Colonic mucosa (tissue), 4 donors: ENCODE data around the gene SETD3. TPM values are rescaled to one million over a fixed set of nuclear protein-coding genes. Genes with fewer than 3 reads are reported as not detected.

Source experiments
- DNase-seq: peaks from one replicate; pipeline ENCODE4 v3.0.0-alpha.2; 2020
- H3K27ac ChIP-seq: fragments of 200-600 bp; one replicate; pipeline ENCODE4 v1.8.0; 2021
- H3K27me3 ChIP-seq: fragments of 200-600 bp; one replicate; pipeline ENCODE4 v1.8.0; 2021
- H3K36me3 ChIP-seq: fragments of 200-600 bp; one replicate; pipeline ENCODE4 v1.8.0; 2021
- H3K4me1 ChIP-seq: fragments of 200-600 bp; one replicate; pipeline ENCODE4 v1.8.0; 2021; ENCODE audit warnings: mild to moderate bottlenecking
- H3K4me3 ChIP-seq: fragments of 200-600 bp; one replicate; pipeline ENCODE4 v1.8.0; 2021
- H3K9ac ChIP-seq, 2 donors: one replicate each; pipeline ENCODE4 v1.7.0; 2013; ENCODE audit warnings: control low read depth in 2 of 2, low read depth in 2 of 2, low read length in 2 of 2
- H3K9me3 ChIP-seq: fragments of 200-600 bp; one replicate; pipeline ENCODE4 v1.8.0; 2021
- intact Hi-C: fragments of 100-400 bp; cut with DNase I; formaldehyde crosslinking; loops from one replicate; pipeline ENCODE4 v1.14.1; 2022
- total RNA-seq, 2 donors: library from RNA; stranded (reverse); fragmentation: NEBNext Ultra II Directional in 1 of 2; extraction: Animal tissue kit (Norgen Biotek cat#: 25700) in 1 of 2; gene quantifications; one replicate each; pipeline ENCODE4 v1.2.1, GENCODE V29; 2021
- TF ChIP-seq, protein P1 (sequence below): fragments of 200-600 bp; IDR thresholded peaks from one replicate; pipeline ENCODE4 v1.8.0; 2022; ENCODE audit warnings: antibody characterized with exemption, mild to moderate bottlenecking
- donor health status: healthy.
- donor health status: DM: no; HTN: no; CAD: no.
- donor health status: DM: no; HTN: no; CAD: no.

Gene SETD3
- total RNA-seq, 2 donors from 2014 or later = 60.0 to 69.4 TPM

DNA sequence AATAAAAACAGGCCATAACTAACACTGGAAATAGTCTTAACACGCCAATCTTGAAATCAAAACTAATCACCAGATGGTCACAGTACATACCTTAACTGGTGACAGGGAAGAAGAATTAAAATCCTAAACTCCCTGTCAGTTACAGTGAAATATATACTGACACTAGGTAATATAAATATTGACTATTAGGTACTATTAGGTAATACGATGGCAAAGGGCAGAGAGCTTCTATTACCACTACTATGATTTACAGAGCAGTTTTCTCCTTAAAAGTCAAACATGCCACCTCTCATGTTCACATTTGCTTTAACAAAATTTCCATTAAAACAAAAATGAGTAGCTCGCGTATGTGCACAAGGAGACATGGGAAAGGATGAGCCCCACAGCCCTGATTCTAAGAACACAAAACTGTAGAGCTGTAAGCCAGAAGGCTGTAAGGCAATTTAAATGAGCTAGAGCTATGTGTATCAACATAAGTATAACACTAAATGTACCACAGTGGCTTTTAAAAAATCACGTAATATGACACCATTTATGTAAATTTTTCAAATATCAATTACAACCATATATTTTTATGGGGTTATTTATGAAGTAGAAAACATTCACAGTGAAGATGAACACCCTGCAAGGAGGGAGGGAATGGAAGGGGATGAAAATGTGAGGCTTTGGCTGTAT, 19.1 kb downstream of the SETD3 start:
- H3K27ac ChIP-seq = no peak overlapping the region
- intact Hi-C loops = no loop called here
- no peaks in the 10 kb centered on the region for H3K4me1 ChIP-seq
- no peaks in the 10 kb centered on the region for H3K27me3 ChIP-seq
- H3K36me3 ChIP-seq = peaks cover 2% of the 10 kb centered on the region
- H3K9me3 ChIP-seq = no peaks in the 10 kb centered on the region
- TF ChIP-seq, protein P1, sequence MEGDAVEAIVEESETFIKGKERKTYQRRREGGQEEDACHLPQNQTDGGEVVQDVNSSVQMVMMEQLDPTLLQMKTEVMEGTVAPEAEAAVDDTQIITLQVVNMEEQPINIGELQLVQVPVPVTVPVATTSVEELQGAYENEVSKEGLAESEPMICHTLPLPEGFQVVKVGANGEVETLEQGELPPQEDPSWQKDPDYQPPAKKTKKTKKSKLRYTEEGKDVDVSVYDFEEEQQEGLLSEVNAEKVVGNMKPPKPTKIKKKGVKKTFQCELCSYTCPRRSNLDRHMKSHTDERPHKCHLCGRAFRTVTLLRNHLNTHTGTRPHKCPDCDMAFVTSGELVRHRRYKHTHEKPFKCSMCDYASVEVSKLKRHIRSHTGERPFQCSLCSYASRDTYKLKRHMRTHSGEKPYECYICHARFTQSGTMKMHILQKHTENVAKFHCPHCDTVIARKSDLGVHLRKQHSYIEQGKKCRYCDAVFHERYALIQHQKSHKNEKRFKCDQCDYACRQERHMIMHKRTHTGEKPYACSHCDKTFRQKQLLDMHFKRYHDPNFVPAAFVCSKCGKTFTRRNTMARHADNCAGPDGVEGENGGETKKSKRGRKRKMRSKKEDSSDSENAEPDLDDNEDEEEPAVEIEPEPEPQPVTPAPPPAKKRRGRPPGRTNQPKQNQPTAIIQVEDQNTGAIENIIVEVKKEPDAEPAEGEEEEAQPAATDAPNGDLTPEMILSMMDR = no peak
- no peak overlapping the region for H3K9ac ChIP-seq
- no peak for DNase-seq
- H3K4me3 ChIP-seq = no peak overlapping the region

DNA sequence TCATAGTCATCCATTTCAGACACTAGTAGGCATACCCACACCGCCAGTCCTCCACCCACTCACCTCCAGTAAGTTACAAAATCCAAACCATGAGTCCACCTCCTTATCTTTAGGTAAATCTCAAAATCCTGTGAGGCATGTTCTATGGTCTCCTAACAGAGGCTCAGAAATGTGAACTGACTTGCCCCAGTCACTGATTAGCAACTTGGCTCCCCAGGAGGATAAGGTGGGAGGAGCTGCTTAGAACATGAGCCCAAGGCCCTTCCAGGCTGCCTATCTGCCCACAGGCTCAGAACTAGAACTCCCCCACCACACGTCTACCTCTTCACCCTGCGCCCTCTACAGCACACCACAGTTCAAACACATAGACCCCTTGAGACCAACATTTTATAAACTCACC, 19.9 kb downstream of the SETD3 start:
- peaks cover 3% of the 10 kb centered on the region for H3K36me3 ChIP-seq
- TF ChIP-seq, protein P1 = no peak
- H3K27me3 ChIP-seq = no peaks in the 10 kb centered on the region
- no peak overlapping the region for H3K9ac ChIP-seq
- DNase-seq = no peak
- H3K9me3 ChIP-seq = no peaks in the 10 kb centered on the region
- no peak overlapping the region for H3K27ac ChIP-seq
- no peaks in the 10 kb centered on the region for H3K4me1 ChIP-seq
- intact Hi-C loops = no loop called here
- H3K4me3 ChIP-seq = no peak overlapping the region

DNA sequence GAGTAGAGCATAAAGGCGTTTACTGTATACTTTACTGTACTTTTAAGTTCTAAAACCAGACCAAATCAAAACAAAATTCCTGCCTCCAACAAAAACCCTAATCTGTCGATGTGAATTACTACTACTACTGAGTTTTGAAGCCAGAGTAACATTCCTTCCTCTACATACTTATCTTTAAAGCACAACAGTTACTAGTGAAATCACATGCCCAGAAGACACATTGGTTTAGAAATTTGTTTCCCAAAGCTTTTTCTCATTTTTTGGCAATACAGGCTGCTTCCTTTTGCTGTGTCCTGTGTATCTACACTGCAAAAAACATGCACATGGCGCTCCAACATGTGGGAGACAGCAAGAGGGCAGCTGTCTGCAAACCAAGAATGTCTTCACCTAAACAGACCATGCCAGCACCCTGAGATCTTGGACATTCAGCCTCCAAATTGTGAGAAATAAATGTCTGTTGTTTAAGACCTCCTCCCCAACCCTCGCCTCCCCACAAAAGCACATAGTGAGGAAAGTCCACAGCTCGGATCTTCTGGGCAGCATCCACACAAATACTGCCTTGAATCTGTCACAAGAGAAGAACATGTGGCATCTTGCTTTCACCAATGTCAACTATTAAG, 21.1 kb downstream of the SETD3 start:
- Histone ChIP-seq H3K4me1 (no peaks in the 10 kb centered on the region), H3K27me3 (no peaks in the 10 kb centered on the region), H3K36me3 (peaks cover 6% of the 10 kb centered on the region), H3K9ac (no peak overlapping the region), H3K27ac (no peak overlapping the region), H3K4me3 (no peak overlapping the region), H3K9me3 (no peaks in the 10 kb centered on the region)
- DNase-seq = no peak
- intact Hi-C loops = no loop called here
- TF ChIP-seq, protein P1 = no peak

DNA sequence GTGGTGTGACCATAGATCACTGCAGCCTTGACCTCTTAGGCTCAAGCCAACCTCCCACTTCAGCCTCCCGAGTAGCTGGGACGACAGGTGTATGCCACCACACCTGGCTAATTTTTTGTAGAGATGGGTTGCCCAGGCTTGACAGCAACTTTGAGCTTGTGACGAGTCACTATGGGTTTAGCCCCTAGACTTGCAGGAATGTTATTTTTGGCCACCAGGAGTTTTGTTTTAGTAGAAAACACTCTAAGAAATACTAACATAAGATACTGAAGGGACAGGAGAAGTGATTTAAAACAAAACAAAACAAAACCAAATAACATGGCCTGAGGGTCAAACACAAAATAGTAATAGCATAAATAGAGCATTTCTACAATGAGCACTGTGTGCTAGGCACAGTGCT, 26.4 kb downstream of the SETD3 start:
- Histone ChIP-seq H3K9ac (no peak overlapping the region), H3K27me3 (no peaks in the 10 kb centered on the region), H3K27ac (no peak overlapping the region), H3K9me3 (no peaks in the 10 kb centered on the region), H3K4me3 (no peak overlapping the region), H3K4me1 (no peaks in the 10 kb centered on the region), H3K36me3 (peaks cover 6% of the 10 kb centered on the region)
- TF ChIP-seq, protein P1 = no peak
- intact Hi-C loops = no loop called here
- DNase-seq = no peak

DNA sequence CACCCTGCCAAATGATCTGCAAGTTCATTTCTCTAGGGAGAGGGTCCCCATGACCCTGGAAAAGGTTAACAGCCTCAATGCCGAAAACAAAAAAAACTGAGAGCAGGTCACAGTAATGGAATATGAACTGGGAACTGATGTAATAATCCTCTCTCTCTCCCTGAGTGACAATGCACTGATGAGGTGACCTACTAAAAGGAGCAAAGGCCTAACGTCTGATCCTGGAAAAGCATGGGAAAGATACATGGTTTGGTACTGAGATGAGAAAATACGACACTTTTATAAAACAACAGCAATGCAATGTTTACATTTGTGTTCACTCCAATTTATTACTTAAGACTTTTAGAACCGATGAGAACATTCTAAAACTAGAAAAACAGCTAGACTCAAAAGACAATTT, 27.7 kb downstream of the SETD3 start:
- Histone ChIP-seq H3K9me3 (no peaks in the 10 kb centered on the region), H3K4me3 (no peak overlapping the region), H3K27me3 (no peaks in the 10 kb centered on the region), H3K4me1 (peaks cover 3% of the 10 kb centered on the region), H3K36me3 (peaks cover 6% of the 10 kb centered on the region), H3K27ac (no peak overlapping the region), H3K9ac (no peak overlapping the region)
- TF ChIP-seq, protein P1 = no peak
- DNase-seq = no peak
- intact Hi-C loops = no loop called here
